ENCODE data around the gene MAP2K5. TPM values are rescaled to one million over a fixed set of nuclear protein-coding genes. Genes with fewer than 3 reads are reported as not detected.
"Not testable (repeated sequence)": the region's sequence is repeated elsewhere in the genome, so short reads cannot be mapped to it uniquely, and the experiment has no call there.

MAP2K5 gene
- total RNA-seq, 2 donors from 2014 or later, result 19.1 to 23.0 TPM

DNA sequence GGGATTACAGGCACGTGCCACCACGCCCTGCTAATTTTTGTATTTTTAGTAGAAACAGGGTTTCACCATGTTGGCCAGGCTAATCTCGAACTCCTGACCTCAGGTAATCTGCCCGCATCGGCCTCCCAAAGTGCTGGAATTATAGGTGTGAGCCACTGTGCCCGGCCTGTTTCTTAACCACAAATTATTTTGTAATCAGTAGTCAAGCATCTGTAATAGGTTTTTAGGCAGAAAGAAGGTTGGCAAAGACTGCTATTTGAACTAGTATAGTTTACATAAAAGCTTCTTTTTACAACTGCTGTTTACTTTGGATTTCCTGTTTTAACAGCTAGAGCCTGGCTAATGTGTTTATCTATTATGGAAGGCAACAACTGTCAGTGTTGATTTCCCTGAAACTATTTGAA lies 72.6 kb downstream of the MAP2K5 start:
- DNase-seq; intact Hi-C loops (cut with DNase I, micrococcal nuclease); ATAC-seq: not testable (repeated sequence)

GRCh38 chr15:67618297-67618696 lies 75.8 kb downstream of the MAP2K5 start:
- intact Hi-C loops (cut with DNase I, micrococcal nuclease), result no loop called here
- DNase-seq (no peak), ATAC-seq (no peak)

DNA sequence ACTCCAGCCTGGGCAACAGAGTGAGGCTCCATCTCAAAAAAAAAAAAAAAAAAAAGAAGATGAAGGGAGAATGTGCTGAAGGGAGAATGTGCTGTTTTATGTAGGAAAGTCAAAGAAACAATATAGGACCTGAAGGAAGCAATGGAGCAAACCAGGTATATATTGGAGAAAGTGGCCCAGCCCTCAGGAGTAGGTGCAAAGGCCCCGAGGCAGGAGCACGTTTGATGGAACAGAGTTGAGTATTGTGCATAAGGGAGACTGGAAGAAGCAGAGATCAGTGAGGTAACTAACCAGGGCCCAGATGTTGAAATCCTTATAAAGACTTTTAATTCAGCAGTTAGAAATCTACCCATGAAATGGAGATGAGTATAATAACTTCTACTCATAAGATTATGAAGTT lies 79.6 kb downstream of the MAP2K5 start:
- intact Hi-C loops (cut with DNase I, micrococcal nuclease), result no loop called here
- ATAC-seq (no peak), DNase-seq (no peak)

- DNase-seq (no peak), ATAC-seq (no peak)
- intact Hi-C loops (cut with DNase I, micrococcal nuclease), result no loop called here
These were observed 89.8 kb downstream of the MAP2K5 start for GRCh38 chr15:67632261-67632660.

DNA sequence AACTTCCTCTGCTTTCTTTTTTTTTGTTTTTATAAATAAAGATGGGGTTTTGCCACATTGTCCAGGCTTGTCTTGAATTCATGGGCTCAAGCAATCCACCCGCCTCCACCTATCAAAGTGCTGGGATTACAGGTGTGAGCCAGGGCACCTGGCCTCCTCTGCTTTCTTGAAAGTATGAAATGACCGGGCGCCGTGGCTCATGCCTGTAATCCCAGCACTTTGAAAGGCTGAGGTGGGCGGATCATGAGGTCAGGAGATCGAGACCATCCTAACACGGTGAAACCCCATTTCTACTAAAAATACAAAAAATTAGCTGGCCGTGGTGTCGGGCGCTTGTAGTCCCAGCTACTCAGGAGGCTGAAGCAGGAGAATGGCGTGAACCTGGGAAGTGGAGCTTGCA lies 93.4 kb downstream of the MAP2K5 start:
- intact Hi-C loops (cut with DNase I, micrococcal nuclease); DNase-seq; ATAC-seq: not testable (repeated sequence)

DNA sequence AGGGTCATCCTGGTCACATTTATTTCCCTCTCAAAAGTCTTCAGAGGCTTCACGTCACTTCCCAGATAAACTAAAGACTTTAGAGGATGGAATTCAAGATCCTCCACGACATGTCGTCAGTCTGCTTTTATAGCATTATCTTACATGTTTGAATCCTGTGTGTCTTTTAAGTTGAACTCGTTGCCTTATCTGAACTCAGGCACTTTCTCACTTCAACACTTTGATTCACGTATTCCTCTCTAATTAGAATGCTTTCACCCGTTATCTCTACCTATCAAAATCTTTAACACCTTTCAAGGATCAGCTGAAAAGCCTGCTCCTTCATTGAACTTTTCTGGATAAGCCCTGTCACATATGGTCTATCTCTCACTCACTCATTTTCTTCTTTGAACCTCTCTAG lies 97.1 kb downstream of the MAP2K5 start:
- no peak for DNase-seq
- ATAC-seq, result no peak
- intact Hi-C loops (cut with DNase I, micrococcal nuclease), result no loop called here

DNA sequence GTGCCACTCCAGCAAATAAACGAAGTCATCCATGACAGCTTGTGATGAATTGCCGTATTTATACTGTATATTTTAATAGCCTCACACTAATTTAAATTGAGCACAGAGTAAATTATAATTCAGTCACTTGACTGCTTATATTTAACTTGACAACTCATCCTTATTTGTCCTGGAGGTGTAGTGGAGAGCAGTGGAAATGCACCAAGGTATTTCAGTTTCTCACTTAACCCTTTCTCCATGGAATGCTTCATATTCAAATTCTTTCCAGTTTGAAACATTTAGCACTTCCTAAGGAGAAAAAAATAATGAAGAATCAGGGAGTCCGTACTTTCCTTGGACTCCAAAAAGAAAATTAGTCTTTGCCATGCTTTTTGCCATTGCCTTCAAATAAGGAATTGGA lies 99.0 kb downstream of the MAP2K5 start:
- ATAC-seq, result peak; percentile 30
- DNase-seq, result no peak
- intact Hi-C loops (cut with DNase I, micrococcal nuclease), result no loop called here

DNA sequence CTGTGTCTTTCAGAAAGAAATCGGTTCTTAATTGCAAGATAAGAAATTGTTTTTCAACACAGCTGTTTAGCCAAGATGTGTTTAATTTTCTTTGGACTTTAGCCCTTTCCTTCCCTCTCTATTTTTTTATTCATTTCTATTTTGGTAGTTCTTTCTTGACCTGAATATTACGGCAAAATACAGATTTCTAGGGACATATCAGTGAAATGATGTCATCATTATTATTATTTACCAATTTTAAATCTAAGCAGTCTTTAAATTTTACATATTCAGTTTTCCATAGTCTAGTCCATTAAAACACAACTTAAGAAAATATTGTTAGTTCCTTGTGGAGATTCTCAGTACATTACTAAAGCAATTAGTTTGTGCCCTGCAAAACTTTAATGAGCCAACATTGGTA lies 104.3 kb downstream of the MAP2K5 start:
- intact Hi-C loops (cut with DNase I, micrococcal nuclease), result no loop called here
- DNase-seq, result no peak
- ATAC-seq, result no peak

GRCh38 chr15:67652586-67652985 lies 110.1 kb downstream of the MAP2K5 start:
- DNase-seq (no peak), ATAC-seq (no peak)
- intact Hi-C loops (cut with DNase I, micrococcal nuclease), result no loop called here

DNA sequence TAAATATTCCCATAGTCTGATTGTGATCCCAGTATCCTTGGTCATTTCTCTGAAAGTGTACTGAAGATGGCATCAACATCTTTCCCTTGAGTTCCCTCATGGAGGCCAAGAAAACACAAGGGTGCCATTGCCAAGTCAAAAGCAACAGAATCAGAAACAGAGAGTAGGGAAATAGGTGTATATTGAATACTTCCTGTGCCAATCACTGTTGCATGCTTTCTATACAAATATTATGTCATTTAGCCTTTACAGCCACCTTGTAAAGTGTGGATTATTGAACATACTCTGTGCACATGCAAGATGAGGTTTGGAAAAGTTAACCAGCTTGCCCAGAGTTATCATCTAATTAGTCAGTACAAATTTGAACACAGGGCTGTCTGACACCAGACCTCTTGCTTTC lies 117.9 kb downstream of the MAP2K5 start:
- peak; percentile 93 for ATAC-seq
- intact Hi-C loops (cut with DNase I, micrococcal nuclease), result no loop called here
- DNase-seq, result no peak

GRCh38 chr15:67660874-67661606 lies 118.5 kb downstream of the MAP2K5 start:
- intact Hi-C loops (cut with DNase I, micrococcal nuclease), result no loop called here
- DNase-seq (no peak), ATAC-seq (peak; percentile 55)

DNA sequence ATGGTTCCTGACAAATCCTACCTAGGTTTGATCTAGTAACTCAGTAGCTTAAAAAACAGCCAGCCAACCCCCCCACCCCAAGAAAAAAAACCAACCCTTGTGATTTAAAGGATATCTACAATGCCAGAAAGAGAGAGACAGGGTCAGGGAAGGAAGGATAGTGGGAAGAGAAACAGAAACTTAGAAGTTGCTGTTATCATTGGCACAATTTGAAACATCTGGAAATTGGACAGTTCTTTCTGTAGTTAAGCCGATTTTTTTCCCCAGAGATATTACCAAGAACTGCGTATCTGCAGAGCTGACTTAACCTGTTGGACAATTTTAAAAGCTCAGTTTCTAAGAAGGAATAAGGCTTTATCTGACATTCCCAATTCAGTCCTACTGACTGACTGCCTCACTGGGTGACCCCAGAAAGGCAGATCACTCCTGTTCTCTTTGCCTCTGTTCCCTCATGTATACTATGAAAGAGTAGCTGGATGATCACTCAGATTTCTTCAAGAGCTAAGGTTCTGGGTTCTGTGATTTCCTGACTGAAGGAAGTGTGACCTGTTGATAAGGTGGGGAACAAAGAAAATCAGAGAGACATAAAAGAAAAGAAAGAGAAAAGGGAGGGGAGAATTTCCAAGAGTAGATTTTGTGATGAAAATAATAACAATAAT lies 128.3 kb downstream of the MAP2K5 start:
- intact Hi-C loops (cut with DNase I, micrococcal nuclease), result no loop called here
- ATAC-seq (no peak), DNase-seq (no peak)

GRCh38 chr15:67672834-67673233 lies 130.3 kb downstream of the MAP2K5 start:
- ATAC-seq; DNase-seq; intact Hi-C loops (cut with DNase I, micrococcal nuclease): not testable (repeated sequence)

- ATAC-seq, result no peak
- intact Hi-C loops (cut with DNase I, micrococcal nuclease), result no loop called here
- no peak for DNase-seq
These were observed 132.5 kb downstream of the MAP2K5 start for GRCh38 chr15:67674983-67675382.

- ATAC-seq, result no peak
- intact Hi-C loops (cut with DNase I, micrococcal nuclease), result no loop called here
- DNase-seq, result no peak
These were observed 135.6 kb downstream of the MAP2K5 start for GRCh38 chr15:67678089-67678488.

DNA sequence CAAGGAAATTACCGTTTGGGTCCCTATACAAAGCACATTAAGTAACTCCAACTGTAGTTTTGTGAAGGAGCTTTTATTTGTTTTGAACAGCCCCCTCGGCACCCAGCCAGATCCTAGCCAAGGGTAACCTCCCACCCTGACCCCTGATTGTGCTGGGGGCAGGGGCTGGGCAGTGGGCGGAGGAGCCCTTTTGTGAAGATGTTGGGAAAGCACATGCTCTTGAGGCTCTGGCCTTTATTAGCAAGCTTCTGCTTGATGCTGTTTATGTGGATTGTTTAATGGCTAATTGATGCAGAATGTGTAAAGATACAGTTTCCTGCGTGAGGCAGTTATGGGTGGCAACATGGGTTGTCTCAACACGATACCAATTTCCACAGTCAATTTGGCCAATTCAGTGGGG lies 136.5 kb downstream of the MAP2K5 start:
- DNase-seq (no peak), ATAC-seq (no peak)
- intact Hi-C loops (cut with DNase I, micrococcal nuclease), result no loop called here

DNA sequence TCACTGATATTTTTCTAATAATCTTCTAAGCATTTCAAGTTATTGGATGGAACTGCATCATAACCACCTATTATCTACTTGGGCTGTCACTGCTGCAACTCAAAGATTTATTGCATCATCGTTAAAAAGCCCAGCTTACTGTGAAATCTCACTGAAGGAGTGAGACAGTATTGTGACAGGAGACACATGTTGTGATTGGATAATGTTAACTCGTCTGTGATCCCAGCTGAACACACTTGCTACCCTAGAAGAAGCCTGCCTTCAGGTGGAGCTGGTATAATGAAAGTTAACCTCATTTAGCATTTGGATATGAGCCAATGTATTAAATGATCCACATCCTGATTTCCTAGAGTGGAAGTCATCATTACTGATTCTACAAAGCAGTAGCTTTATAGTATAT lies 138.1 kb downstream of the MAP2K5 start:
- DNase-seq, result no peak
- intact Hi-C loops (cut with DNase I, micrococcal nuclease), result no loop called here

GRCh38 chr15:67685008-67685599 lies 142.6 kb downstream of the MAP2K5 start:
- ATAC-seq (no peak), DNase-seq (no peak)
- intact Hi-C loops (cut with DNase I, micrococcal nuclease), result no loop called here

More for the DNA sequence above, 138.1 kb downstream of the MAP2K5 start:
- no peak for ATAC-seq

DNA sequence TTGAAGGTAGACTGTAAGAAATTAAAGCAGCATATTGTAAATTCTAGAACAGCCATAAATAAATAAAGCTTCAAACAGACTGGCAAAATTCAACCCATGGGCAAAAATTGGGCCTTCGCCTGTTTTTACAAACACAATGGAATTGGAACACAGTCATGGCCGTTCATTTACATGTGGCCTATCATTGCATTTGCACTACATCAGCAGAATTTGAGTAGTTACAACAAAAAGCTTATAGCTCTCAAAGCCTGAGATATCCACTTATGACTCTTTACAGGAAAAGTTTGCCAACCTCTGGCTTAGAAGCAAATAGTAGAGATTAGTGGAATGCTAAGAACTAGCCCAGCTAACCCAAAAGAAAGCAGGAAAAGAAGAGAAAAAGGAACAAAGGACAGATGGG lies 143.2 kb downstream of the MAP2K5 start:
- intact Hi-C loops (cut with DNase I, micrococcal nuclease), result no loop called here
- DNase-seq, result no peak
- no peak for ATAC-seq

GRCh38 chr15:67690936-67691335 lies 148.4 kb downstream of the MAP2K5 start:
- intact Hi-C loops (cut with DNase I, micrococcal nuclease), result no loop called here
- DNase-seq (no peak), ATAC-seq (no peak)

All from left colon (tissue), 2 donors.